GM12878 (cell line): Measurements from ENCODE around the gene TMEM72.

Experiments used
- ATF3 ChIP-seq: IDR thresholded peaks from 2 replicates; pipeline ENCODE4 v1.6.1; 2011; ENCODE audit warnings: low read depth, mild to moderate bottlenecking, low read length, moderate library complexity, borderline replicate concordance; ENCODE audit errors: extremely low read depth
- CTCF ChIP-seq, 3 experiments: IDR thresholded peaks in 2 of 3; conservative IDR thresholded peaks in 1 of 3; 2 replicates each; pipeline ENCODE4 v1.5.1; 2011; ENCODE audit warnings: low read depth in 3 of 3, low read length in 3 of 3, mild to moderate bottlenecking in 3 of 3, control low read depth in 2 of 3, moderate library complexity in 2 of 3, inconsistent platforms in 1 of 3, mixed read lengths in 1 of 3; ENCODE audit not compliant: control insufficient read depth in 2 of 3, insufficient read depth in 1 of 3; ENCODE audit errors: extremely low read depth in 1 of 3
- EP300 ChIP-seq, 2 experiments: fragments of 150-350 bp in 1 of 2; IDR thresholded peaks; 2 replicates each; pipeline ENCODE4 v1.6.1; 2011 to 2012; ENCODE audit warnings: low read depth in 2 of 2, low read length in 2 of 2, borderline replicate concordance in 1 of 2, improper control_type of control experiment in 1 of 2, inconsistent platforms in 1 of 2; ENCODE audit not compliant: control insufficient read depth in 1 of 2
- FOXM1 ChIP-seq: IDR thresholded peaks from 2 replicates; pipeline ENCODE4 v1.6.1; 2012; ENCODE audit warnings: low read depth, mild to moderate bottlenecking, inconsistent platforms, low read length, moderate library complexity
- IRF3 ChIP-seq: fragments of 450-650 bp; IDR thresholded peaks from 2 replicates; pipeline ENCODE4 v1.6.1; 2014; ENCODE audit warnings: mild to moderate bottlenecking
- MYC ChIP-seq: IDR thresholded peaks from 2 replicates; pipeline ENCODE4 v1.6.1; 2011; ENCODE audit warnings: mild to moderate bottlenecking, low read length, moderate library complexity, inconsistent platforms; ENCODE audit not compliant: insufficient read depth, insufficient replicate concordance, insufficient read length, severe bottlenecking
- NFYA ChIP-seq: IDR thresholded peaks from 2 replicates; pipeline ENCODE4 v1.6.1; 2011; ENCODE audit warnings: low read depth, mild to moderate bottlenecking, low read length, improper control_type of control experiment, borderline replicate concordance
- POLR2AphosphoS5 ChIP-seq: IDR thresholded peaks from 2 replicates; pipeline ENCODE4 v1.6.1; 2011; ENCODE audit warnings: mild to moderate bottlenecking, low read length, inconsistent platforms
- RCOR1 ChIP-seq: conservative IDR thresholded peaks from 2 replicates; pipeline ENCODE4 v1.6.1; 2012; ENCODE audit warnings: low read depth, low read length, improper control_type of control experiment
- RELA ChIP-seq: fragments of 450-650 bp; IDR thresholded peaks from 2 replicates; pipeline ENCODE4 v1.8.0; 2014; ENCODE audit warnings: borderline replicate concordance; ENCODE audit not compliant: partially characterized antibody
- USF2 ChIP-seq: IDR thresholded peaks from 2 replicates; pipeline ENCODE4 v1.6.1; 2011; ENCODE audit warnings: low read depth, low read length, improper control_type of control experiment, borderline replicate concordance
- YY1 ChIP-seq: IDR thresholded peaks from 2 replicates; pipeline ENCODE4 v1.6.1; 2011; ENCODE audit warnings: low read depth, mild to moderate bottlenecking, low read length
- ZNF384 ChIP-seq: IDR thresholded peaks from 2 replicates; pipeline ENCODE4 v1.6.1; 2012; ENCODE audit warnings: low read depth, mild to moderate bottlenecking, low read length, improper control_type of control experiment, borderline replicate concordance
- ZNF687 ChIP-seq: fragments of 450-650 bp; IDR thresholded peaks from 2 replicates; pipeline ENCODE4 v1.6.1; 2017; ENCODE audit warnings: mild to moderate bottlenecking, moderate library complexity

GRCh38 chr10:44906486-44906885 lies 4.7 kb upstream of the TMEM72 start:
- TF ChIP-seq FOXM1, result no peak
- TF ChIP-seq CTCF (IDR thresholded peaks at IDR 0.05 in 2 of 3, conservative IDR thresholded peaks at IDR 0.05 in 1 of 3; ENCODE audit: control insufficient read depth in 2 of 3, extremely low read depth in 1 of 3, insufficient read depth in 1 of 3, low read depth in 3 of 3, low read length in 3 of 3), result no peak
- no peak for TF ChIP-seq RELA
- no peak for TF ChIP-seq IRF3
- no peak for TF ChIP-seq EP300 (IDR thresholded peaks at IDR 0.05; ENCODE audit: borderline replicate concordance in 1 of 2, control insufficient read depth in 1 of 2, low read depth in 2 of 2, low read length in 2 of 2)
- TF ChIP-seq RCOR1, result no peak
- TF ChIP-seq ZNF384, result no peak
- TF ChIP-seq POLR2AphosphoS5, result no peak
- TF ChIP-seq USF2, result no peak
- TF ChIP-seq ATF3, result no peak
- TF ChIP-seq ZNF687, result no peak
- no peak for TF ChIP-seq MYC
- TF ChIP-seq NFYA, result no peak
- TF ChIP-seq YY1, result no peak
